ENCODE data around the gene MYMK. TPM values are rescaled to one million over a fixed set of nuclear protein-coding genes. Genes with fewer than 3 reads are reported as not detected.

MYMK gene
- total RNA-seq, 4 donors from 2014 or later, result not detected

DNA sequence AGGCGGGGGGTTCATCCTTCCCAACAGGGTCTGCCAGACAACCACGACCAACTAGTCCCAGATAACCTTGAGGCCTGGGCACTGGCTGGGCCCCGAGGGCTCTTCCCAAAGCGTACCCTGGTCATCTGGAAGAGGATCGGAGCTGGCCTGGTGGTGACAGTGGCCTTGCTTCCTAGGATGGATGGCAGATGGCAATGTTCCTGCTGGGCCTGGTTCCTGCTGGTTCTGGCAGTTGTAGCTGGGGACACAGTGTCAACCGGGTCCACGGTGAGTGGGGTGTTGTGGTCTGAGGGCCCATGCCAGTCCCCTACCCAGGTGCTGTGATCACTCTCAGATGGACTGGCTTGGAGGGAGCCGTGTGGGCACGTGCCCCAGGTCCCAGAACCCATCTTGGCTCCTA is 11.8 kb upstream of the MYMK start:
- intact Hi-C loops (cut with DNase I), result loop anchor here (10.0 kb wide), 1 partner anchor 198 kb away; the partner anchor contains the start of gene SARDH
- Histone ChIP-seq H3K9me3 (no peaks in the 10 kb centered on the region), H3K4me1 (peaks cover 5 to 67% (median 26%) of the 10 kb centered on the region in 3 donors), H3K27me3 (peaks cover 0 to 55% (median 0%) of the 10 kb centered on the region in 4 donors), H3K36me3 (no peaks in the 10 kb centered on the region), H3K4me3 (no peak overlapping the region), H3K27ac (no peak overlapping the region)
- TF ChIP-seq POLR2A (IDR thresholded peaks at IDR 0.05), result no peak
- TF ChIP-seq, protein P1, sequence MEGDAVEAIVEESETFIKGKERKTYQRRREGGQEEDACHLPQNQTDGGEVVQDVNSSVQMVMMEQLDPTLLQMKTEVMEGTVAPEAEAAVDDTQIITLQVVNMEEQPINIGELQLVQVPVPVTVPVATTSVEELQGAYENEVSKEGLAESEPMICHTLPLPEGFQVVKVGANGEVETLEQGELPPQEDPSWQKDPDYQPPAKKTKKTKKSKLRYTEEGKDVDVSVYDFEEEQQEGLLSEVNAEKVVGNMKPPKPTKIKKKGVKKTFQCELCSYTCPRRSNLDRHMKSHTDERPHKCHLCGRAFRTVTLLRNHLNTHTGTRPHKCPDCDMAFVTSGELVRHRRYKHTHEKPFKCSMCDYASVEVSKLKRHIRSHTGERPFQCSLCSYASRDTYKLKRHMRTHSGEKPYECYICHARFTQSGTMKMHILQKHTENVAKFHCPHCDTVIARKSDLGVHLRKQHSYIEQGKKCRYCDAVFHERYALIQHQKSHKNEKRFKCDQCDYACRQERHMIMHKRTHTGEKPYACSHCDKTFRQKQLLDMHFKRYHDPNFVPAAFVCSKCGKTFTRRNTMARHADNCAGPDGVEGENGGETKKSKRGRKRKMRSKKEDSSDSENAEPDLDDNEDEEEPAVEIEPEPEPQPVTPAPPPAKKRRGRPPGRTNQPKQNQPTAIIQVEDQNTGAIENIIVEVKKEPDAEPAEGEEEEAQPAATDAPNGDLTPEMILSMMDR (IDR thresholded peaks at IDR 0.05), result no peak
- DNase-seq, result no peak
- WGBS, 2 donors, result 100% methylated on average over 2 of the region's 9 CpGs; no CpG with 5 or more reads in 1 of the 2 donors

DNA sequence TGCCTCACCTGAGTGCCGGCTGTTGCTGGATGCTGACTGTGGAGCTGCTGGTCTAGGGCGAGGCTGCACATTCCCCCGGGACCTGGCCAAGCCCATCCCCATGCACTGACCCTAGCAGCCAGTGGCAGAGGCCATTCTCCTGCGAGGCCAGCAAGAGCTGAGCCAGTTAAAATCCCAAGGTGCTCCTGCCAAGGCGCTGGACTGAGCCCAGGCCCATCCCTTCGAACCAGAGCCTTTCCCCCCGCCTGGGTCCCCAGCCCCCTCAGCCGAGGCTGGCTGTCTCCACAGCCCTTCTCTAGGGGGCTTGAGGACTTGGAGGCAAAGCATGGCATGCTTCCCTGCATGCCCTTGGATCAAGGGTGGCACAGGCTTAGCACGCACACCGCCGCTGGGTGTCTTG is 11.3 kb upstream of the MYMK start:
- intact Hi-C loops (cut with DNase I), result loop anchor here (10.0 kb wide), 1 partner anchor 199 kb away; the partner anchor contains the start of gene SARDH
- H3K27ac ChIP-seq, result no peak overlapping the region
- peaks cover 5 to 67% (median 26%) of the 10 kb centered on the region in 3 donors for H3K4me1 ChIP-seq
- no peak for DNase-seq
- H3K9me3 ChIP-seq, result no peaks in the 10 kb centered on the region
- WGBS, 2 donors, result 78 to 100% methylated on average over 3 to 10 of the region's 11 CpGs
- H3K4me3 ChIP-seq, result peak overlapping the region in 1 of 4 donors; percentile 42
- peaks cover 0 to 58% (median 0%) of the 10 kb centered on the region in 4 donors for H3K27me3 ChIP-seq
- H3K36me3 ChIP-seq, result no peaks in the 10 kb centered on the region
- TF ChIP-seq POLR2A (IDR thresholded peaks at IDR 0.05), result no peak

DNA sequence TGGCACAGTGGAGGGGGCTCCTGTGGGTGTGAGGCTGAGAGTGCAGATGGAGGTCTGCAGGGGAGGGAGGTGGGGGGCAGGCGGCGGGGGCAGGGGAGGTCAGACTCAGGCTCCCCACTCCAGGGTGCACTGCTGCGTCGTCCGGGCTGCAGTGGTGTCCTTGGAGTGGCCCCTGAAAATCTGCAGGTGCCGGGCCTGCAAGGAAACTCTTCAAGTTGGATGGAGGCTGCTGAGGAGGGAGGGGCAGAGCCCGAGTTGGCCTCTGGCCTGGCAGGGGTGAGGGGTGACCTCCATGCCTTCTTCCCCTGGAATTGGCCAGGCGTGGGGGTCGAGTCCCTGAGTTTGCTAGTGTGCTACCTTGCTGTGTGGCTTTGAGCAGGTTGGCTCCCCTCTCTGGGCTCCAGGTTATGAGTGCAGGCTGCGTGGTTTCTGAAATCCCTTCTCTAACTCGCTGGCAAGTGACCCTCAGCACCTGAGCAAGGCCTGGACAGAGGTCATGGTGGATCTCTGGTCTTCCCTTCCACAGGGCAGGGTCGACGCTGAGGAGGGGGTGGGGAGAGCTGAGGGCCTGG is 10.6 kb upstream of the MYMK start:
- no peak for DNase-seq
- TF ChIP-seq, protein P1 (IDR thresholded peaks at IDR 0.05), result no peak
- no peak for TF ChIP-seq POLR2A (IDR thresholded peaks at IDR 0.05)
- 46% methylated on average over 6 of the region's 13 CpGs; no CpG with 5 or more reads in 1 of the 2 donors for WGBS, 2 donors
- Histone ChIP-seq H3K27ac (no peak overlapping the region), H3K9me3 (no peaks in the 10 kb centered on the region), H3K27me3 (peaks cover 0 to 63% (median 0%) of the 10 kb centered on the region in 4 donors), H3K36me3 (no peaks in the 10 kb centered on the region), H3K4me1 (peaks cover 5 to 63% (median 26%) of the 10 kb centered on the region in 3 donors), H3K4me3 (peak overlapping the region in 3 of 4 donors; percentile 37 to 59 (median 42))
- intact Hi-C loops (cut with DNase I), result loop anchor here (10.0 kb wide), 1 partner anchor 199 kb away; the partner anchor contains the start of gene SARDH

DNA sequence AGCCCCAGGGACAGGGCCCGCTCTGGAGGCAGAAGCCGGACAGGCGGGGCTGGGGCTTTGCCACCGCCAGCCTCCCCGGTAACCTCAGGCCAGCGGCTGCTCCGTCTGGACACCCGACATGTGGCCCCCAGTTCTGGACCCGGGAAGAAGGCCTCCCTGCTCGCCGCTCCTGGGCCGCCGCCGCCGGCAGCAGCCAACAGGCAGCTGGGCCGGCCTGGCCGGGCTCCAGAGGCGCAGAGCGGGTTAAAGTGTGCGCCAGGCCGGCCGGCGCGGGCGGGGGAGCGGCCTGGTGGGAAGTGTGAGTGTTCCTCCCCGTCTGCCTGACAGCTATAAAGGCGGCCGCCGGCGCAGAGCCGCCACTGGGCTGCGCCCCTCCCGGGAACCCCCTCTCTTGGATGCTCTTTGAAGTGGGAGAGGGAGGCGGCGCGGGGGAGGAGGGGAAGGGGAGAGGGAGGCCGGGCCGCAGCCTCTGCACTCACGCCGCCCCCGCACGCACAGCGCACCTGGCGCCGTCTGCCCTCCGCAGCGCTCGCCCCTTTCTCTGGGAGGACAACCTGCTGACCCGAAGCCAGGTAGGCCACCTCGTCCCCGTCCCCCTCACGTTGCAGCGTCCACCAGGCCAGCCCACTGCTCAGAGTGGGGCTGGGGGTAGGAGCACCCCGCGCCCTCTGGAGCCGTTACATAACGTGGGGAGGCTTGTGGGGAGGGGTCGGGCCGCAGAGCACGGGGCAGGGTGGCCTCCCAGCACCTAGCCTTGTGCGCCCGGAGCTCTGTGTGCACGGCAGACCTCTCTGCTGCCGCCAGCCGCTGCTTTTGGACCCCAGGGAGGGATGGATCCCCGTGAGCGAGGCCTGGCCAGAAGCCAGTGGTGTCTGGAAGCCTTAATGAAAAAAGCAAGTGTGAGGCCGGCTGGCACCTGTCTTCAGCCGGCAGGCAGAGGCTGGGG is 9.9 kb upstream of the MYMK start, which contains the start of gene ADAMTSL2:
Gene ADAMTSL2, plus strand, starts transcription at position 359 of the 946 bp plus-strand sequence. CDS start 2,009 bp downstream, outside the sequence.
- H3K27me3 ChIP-seq, result peaks cover 0 to 71% (median 0%) of the 10 kb centered on the region in 4 donors
- WGBS, 2 donors, result 7% methylated on average over 6 of the region's 70 CpGs; no CpG with 5 or more reads in 1 of the 2 donors
- no peaks in the 10 kb centered on the region for H3K36me3 ChIP-seq
- TF ChIP-seq, protein P1 (IDR thresholded peaks at IDR 0.05), result no peak
- intact Hi-C loops (cut with DNase I), result loop anchor here (10.0 kb wide), 1 partner anchor 200 kb away; the partner anchor contains the start of gene SARDH
- H3K27ac ChIP-seq, result peak within 1 kb of the TSS in 3 of 4 donors; percentile 16 to 55 (median 42)
- peak within 1 kb of the TSS; percentile 10 to 59 (median 40) for H3K4me3 ChIP-seq
- DNase-seq, result no peak
- peaks cover 0 to 55% (median 26%) of the 10 kb centered on the region in 3 donors for H3K4me1 ChIP-seq
- H3K9me3 ChIP-seq, result no peaks in the 10 kb centered on the region

DNA sequence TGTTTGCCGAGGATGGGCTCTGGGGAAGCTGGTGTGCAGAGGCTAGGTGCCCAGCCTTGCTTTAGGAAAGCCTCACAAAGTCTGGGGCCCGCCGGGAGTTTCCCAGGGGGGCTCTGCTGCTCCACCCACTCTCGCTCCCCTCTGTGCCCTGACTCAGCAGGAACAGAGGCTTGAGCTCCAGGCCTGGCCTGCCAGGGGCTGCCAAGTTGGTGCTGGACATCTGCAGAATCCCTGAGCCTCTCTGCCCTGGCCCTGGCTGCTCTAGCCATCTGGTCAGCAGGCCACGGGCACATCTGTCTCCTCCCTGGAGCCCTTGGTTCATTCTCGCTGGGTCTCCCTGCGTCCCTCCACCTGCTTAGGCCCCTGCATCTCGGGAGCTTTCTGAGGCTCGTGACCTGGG is 9.1 kb upstream of the MYMK start:
- Histone ChIP-seq H3K4me3 (peak overlapping the region in 3 of 4 donors; percentile 37 to 59 (median 42)), H3K27me3 (peaks cover 0 to 78% (median 0%) of the 10 kb centered on the region in 4 donors), H3K9me3 (no peaks in the 10 kb centered on the region), H3K36me3 (no peaks in the 10 kb centered on the region), H3K27ac (peak overlapping the region in 3 of 4 donors; percentile 16 to 55 (median 42)), H3K4me1 (peaks cover 0 to 48% (median 25%) of the 10 kb centered on the region in 3 donors)
- no peak for TF ChIP-seq POLR2A (IDR thresholded peaks at IDR 0.05)
- TF ChIP-seq, protein P1 (IDR thresholded peaks at IDR 0.05), result no peak
- intact Hi-C loops (cut with DNase I), result loop anchor here (10.0 kb wide), 1 partner anchor 201 kb away; the partner anchor contains the start of gene SARDH
- 27 to 69% methylated on average over 2 to 4 of the region's 9 CpGs for WGBS, 2 donors
- DNase-seq, result no peak

Measured in esophagus squamous epithelium (tissue), 5 donors.